Heart left ventricle (tissue), 16 donors: ENCODE measurements around the gene GTPBP3. TPM values are rescaled to one million over a fixed set of nuclear protein-coding genes. Genes with fewer than 3 reads are reported as not detected.
A peak's percentile ranks its signal among the peaks of the same experiment; 100 is the strongest.

Source experiments
- ATAC-seq, 4 donors: fragments of 200-7000 bp; cut with Tn5 transposase; one replicate each; pipeline ENCODE4 v1.9.1; 2020 to 2022; ENCODE audit warnings: moderate library complexity in 4 of 4, mild to moderate bottlenecking in 3 of 4, moderate number of reproducible peaks in 1 of 4
- DNase-seq, 5 donors: peaks; one replicate each; pipeline ENCODE4 v3.0.0-alpha.2; 2020
- H3K27ac ChIP-seq, 12 donors: fragments of 200-600 bp; sonication (generic) in 4 of 12; one replicate each; pipeline versions ENCODE4 v1.5.0 to v1.8.0; 2016 to 2022; ENCODE audit warnings: mild to moderate bottlenecking in 2 of 12
- H3K27me3 ChIP-seq, 9 donors: fragments of 200-600 bp; sonication (generic) in 2 of 9; one replicate each; pipeline versions ENCODE4 v1.5.1 to v1.8.0; 2016 to 2022; ENCODE audit warnings: mild to moderate bottlenecking in 3 of 9
- H3K36me3 ChIP-seq, 9 donors: fragments of 200-600 bp; sonication (generic) in 2 of 9; one replicate each; pipeline versions ENCODE4 v1.5.0 to v1.8.0; 2018 to 2022; ENCODE audit warnings: mild to moderate bottlenecking in 2 of 9
- H3K4me1 ChIP-seq, 12 donors: fragments of 200-600 bp; sonication (generic) in 4 of 12; one replicate each; pipeline versions ENCODE4 v1.5.0 to v1.8.0; 2016 to 2022; ENCODE audit warnings: mild to moderate bottlenecking in 3 of 12
- H3K4me3 ChIP-seq, 12 donors: fragments of 200-600 bp; sonication (generic) in 4 of 12; one replicate each; pipeline versions ENCODE4 v1.5.0 to v1.8.0; 2017 to 2022; ENCODE audit warnings: mild to moderate bottlenecking in 9 of 12, moderate library complexity in 4 of 12
- H3K9me3 ChIP-seq, 12 donors: fragments of 200-600 bp; sonication (generic) in 4 of 12; one replicate each; pipeline versions ENCODE4 v1.5.0 to v1.8.0; 2016 to 2022; ENCODE audit warnings: mild to moderate bottlenecking in 1 of 12
- CTCF ChIP-seq, 12 donors: fragments of 200-600 bp; sonication (generic) in 4 of 12; IDR thresholded peaks; one replicate each; pipeline versions ENCODE4 v1.5.0 to v1.8.0; 2018 to 2022; ENCODE audit warnings: antibody characterized with exemption in 12 of 12, mild to moderate bottlenecking in 5 of 12
- POLR2A ChIP-seq, 2 donors: fragments of 450-650 bp; IDR thresholded peaks; one replicate each; pipeline ENCODE4 v1.6.1; 2017; ENCODE audit warnings: antibody characterized with exemption in 2 of 2, mild to moderate bottlenecking in 2 of 2, moderate library complexity in 2 of 2
- WGBS, 4 donors: extraction: QIAGEN DNeasy Blood & Tissue Kit in 2 of 4; methylation state at CpG; one replicate each; pipeline versions ENCODE4 v1.1.5 to v1.1.7; 2013 to 2018; 5-methylcytosine and 5-hydroxymethylcytosine counted together
- intact Hi-C, 10 donors: fragments of 100-400 bp; cut with DNase I; formaldehyde crosslinking; loops; one replicate each; pipeline versions ENCODE4 v1.11.1 to v1.14.2; 2022
- polyA plus RNA-seq, 2 donors: library from polyadenylated mRNA; stranded (reverse); fragments of 200-250 nt; gene quantifications; one replicate each; pipeline ENCODE4 v1.2.3, GENCODE V29; 2013
- total RNA-seq, 9 donors: library from RNA; depleted of rRNA in 2 of 9; stranded (reverse); fragments of >200 nt in 2 of 9; fragmentation: NEBNext Ultra II Directional in 3 of 9; extraction: Animal tissue kit (Norgen Biotek cat#: 25700) in 3 of 9; gene quantifications; one replicate each; pipeline versions ENCODE4 v1.1.0 to v1.2.4, GENCODE V29; 2016 to 2023
- donor health status: ischemic (EF 13 %, LVEDD 7.1; RV severe dilation, severe dysfunction).
- donor health status: healthy with polysubstance abuse.
- donor health status: DM: no; HTN: yes; CAD: no.
- donor health status: DM: no; HTN: no; CAD: no.
- donor health status: ischemic (EF 25% LVEDD 6.9; RV normal size, moderate dysfunction).
- donor health status: ischemic (EF 25% LVEDD 5.7; RV mildly dilated, moderate dysfunction).
- donor health status: healthy.
- donor health status: DM: yes; HTN: yes; CAD: no.
- donor health status: ischemic (EF 35%, LVEDD 5.7; RV mildly dilated, moderate dysfunction).
- donor health status: nonischemic (EF 11% LVEDD 7.7; RV severe dilation, severe dysfunction).
- donor health status: DM: yes; HTN: yes; CAD: no.
- donor health status: PGD.
- donor health status: ischemic (EF 29% LVEDD 5.4; RV normal size, mild dysfunction).
- donor health status: nonischemic (EF 23%, LVEDD 6.1; RV moderate dilation, normal function).

The GTPBP3 gene
- total and polyA plus RNA-seq, 11 donors, result 6.3 to 20.1 (median 11.3) TPM

- Histone ChIP-seq H3K4me3 (no peak overlapping the region), H3K4me1 (peaks cover 0 to 10% (median 0%) of the 10 kb centered on the region in 12 donors), H3K36me3 (no peaks in the 10 kb centered on the region), H3K27ac (no peak overlapping the region), H3K27me3 (no peaks in the 10 kb centered on the region), H3K9me3 (no peaks in the 10 kb centered on the region)
- WGBS, 4 donors, result 92 to 97% (median 95%) methylated on average over 21 to 22 of the region's 22 CpGs
- intact Hi-C loops, result no loop called here
- TF ChIP-seq POLR2A (IDR thresholded peaks at IDR 0.05), result no peak
- no peak for TF ChIP-seq CTCF (IDR thresholded peaks at IDR 0.05)
- DNase-seq (no peak), ATAC-seq (no peak)
These were observed 28.0 kb downstream of the GTPBP3 start for GRCh38 chr19:17365361-17365760.

DNA sequence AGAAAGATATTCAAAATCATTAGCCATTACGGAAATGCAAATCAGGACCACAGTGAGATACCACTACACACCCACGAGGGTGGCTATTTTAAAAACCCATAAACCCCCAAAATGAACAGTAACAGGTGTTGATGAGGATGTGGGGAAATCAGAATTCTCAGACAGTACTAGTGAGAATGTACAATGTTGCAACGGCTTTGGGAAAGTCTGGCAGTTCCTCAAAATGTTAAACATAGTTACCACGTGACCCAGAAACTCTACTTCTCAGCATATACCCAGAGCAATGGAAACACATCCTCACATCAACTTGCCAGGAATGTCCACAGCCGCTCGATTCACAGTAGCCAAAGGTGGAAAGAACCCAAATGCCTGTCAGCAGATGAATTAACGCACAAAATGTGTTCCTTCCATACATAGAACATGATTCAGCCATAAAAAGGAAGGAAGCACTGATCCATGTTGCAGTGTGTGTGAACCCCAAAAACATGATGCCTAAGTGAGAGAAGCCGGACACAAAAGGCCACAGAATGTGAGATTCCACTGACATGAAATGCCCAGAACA is 32.8 kb downstream of the GTPBP3 start:
- H3K27ac ChIP-seq, result peak overlapping the region in 1 of 12 donors; percentile 32
- DNase-seq, result no peak

DNA sequence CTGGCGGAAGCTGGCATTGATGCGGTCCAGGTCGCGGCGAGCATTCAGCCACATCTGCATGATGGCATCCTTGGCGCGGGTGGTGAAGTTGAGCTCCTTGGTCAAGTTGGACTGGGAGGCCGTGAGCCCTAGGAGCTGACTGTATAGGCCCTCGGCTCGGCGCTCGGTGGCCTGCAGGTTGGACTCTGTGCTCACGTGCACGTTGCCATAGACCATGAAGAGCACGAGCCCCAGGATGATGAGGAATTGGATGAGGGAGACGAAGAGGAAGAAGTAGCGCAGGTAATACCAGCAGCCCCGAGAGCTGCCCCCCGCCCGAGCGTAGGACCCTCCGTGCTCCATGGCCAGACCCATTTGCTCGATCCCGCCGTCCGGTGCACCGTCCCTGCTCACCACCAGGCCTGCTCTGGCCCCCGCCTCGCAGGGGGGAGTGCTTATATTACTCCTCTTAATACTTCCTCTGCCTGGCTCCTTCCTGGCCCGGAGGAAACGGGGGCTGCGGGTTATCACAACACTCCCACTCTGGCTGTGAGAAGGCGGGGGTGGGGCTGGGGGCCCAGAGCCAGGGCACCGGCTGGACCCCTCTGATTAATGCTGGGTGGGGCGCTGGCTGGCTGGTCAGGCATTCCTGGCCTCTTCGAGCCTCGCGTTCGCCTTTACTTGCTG is 39.7 kb downstream of the GTPBP3 start, which contains the start of gene PLVAP:
TSS of gene PLVAP (minus strand) at position 408 of the 666 bp plus-strand sequence. CDS start at position 354, 54 bp downstream.
- Histone ChIP-seq H3K27ac (peak within 1 kb of the TSS in 2 of 12 donors; percentile 12 to 29), H3K36me3 (no peaks in the 10 kb centered on the region), H3K4me1 (peaks cover 0 to 14% (median 5%) of the 10 kb centered on the region in 12 donors), H3K4me3 (peak within 1 kb of the TSS in 9 of 12 donors; percentile 6 to 56 (median 38)), H3K27me3 (peaks cover 0 to 13% (median 0%) of the 10 kb centered on the region in 9 donors), H3K9me3 (no peaks in the 10 kb centered on the region)
- DNase-seq (peak in 4 of 5 donors; percentile 40 to 48 (median 46)), ATAC-seq (peak; percentile 58 to 84 (median 71))
- intact Hi-C loops, result no loop called here
- WGBS, 4 donors, result 45 to 50% (median 48%) methylated on average over 34 to 39 of the region's 39 CpGs
- TF ChIP-seq POLR2A (IDR thresholded peaks at IDR 0.05) (no peak), CTCF (IDR thresholded peaks at IDR 0.05) (no peak)

More for the DNA sequence above, 32.8 kb downstream of the GTPBP3 start:
- peak; percentile 24 to 59 (median 42) for ATAC-seq
- Histone ChIP-seq H3K36me3 (no peaks in the 10 kb centered on the region), H3K9me3 (no peaks in the 10 kb centered on the region), H3K27me3 (no peaks in the 10 kb centered on the region), H3K4me1 (peaks cover 0 to 13% (median 0%) of the 10 kb centered on the region in 12 donors), H3K4me3 (no peak overlapping the region)
- 40 to 51% (median 44%) methylated on average over 8 of the region's 8 CpGs for WGBS, 4 donors
- TF ChIP-seq CTCF (IDR thresholded peaks at IDR 0.05), result no peak
- no peak for TF ChIP-seq POLR2A (IDR thresholded peaks at IDR 0.05)
- intact Hi-C loops, result no loop called here

DNA sequence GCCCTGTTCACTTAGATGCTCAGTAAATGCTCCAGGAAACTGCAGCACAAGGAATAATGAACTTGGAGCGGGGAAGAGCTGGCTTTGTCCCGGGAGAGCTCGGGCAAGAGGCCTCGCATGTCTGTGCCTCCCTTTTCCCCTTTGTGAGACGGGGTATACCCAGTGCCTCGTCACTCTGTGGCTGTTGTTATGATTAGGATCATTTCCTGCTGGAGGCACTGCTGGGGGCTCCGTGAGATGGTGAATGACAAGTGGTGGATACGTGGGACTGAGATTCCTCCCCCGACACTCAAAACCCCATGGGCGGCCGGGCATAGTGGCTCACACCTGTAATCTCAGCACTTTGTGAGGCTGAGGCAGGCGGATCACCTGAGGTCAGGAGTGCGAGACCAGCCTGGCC is 40.9 kb downstream of the GTPBP3 start:
- Histone ChIP-seq H3K36me3 (no peaks in the 10 kb centered on the region), H3K4me1 (peaks cover 0 to 25% (median 10%) of the 10 kb centered on the region in 12 donors), H3K27ac (no peak overlapping the region), H3K9me3 (no peaks in the 10 kb centered on the region), H3K27me3 (peaks cover 0 to 13% (median 0%) of the 10 kb centered on the region in 9 donors), H3K4me3 (no peak overlapping the region)
- TF ChIP-seq CTCF (IDR thresholded peaks at IDR 0.05) (no peak), POLR2A (IDR thresholded peaks at IDR 0.05) (no peak)
- DNase-seq (no peak), ATAC-seq (no peak)
- 69 to 77% (median 72%) methylated on average over 11 to 13 of the region's 13 CpGs for WGBS, 4 donors
- intact Hi-C loops, result no loop called here
